ENCODE measurements around the gene SMARCC1. TPM values are rescaled to one million over a fixed set of nuclear protein-coding genes. Genes with fewer than 3 reads are reported as not detected.

Gene SMARCC1
- total and polyA plus RNA-seq, 2 of the 4 experiments (the other 2 are of a cell fraction) = 18.6 to 39.6 TPM

DNA sequence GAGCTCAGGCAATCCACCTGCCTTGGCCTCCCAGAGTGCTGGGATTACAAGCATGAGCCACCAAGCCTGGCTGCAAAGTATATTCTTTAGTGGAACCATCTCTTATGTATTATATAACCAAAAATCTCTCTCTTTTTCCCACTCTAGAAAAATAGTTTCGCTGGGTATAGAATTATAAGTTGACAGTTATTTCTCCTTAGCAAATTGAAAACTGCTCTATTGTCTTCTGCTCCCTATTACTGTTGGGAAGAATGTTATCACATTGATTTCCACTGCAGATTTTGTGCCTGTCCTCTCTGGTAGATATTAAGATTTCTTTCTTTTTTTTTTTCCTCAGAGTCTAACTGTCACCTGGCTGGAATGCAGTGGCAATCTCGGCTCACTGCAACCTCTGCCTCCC, 11.0 kb upstream of the SMARCC1 start:
- dilution Hi-C loops (cut with HindIII; ENCODE audit: low sequenced_read_pairs, unreplicated experiment) = no loop called here
- Histone ChIP-seq H3K18ac (ENCODE audit: low read depth, low read length) (no peak overlapping the region), H3K9me3 (ENCODE audit: control insufficient read depth, insufficient read depth, low read length) (peaks cover 5% of the 10 kb centered on the region), H3K9ac (ENCODE audit: low read depth, low read length) (no peak overlapping the region), H3K36me3 (ENCODE audit: control insufficient read depth, insufficient read depth, low read length) (no peaks in the 10 kb centered on the region), H3K4me3 (ENCODE audit: insufficient read depth, low read depth, low read length) (no peak overlapping the region), H3K9me1 (ENCODE audit: insufficient read depth, low read length) (no peaks in the 10 kb centered on the region), H2BK15ac (ENCODE audit: low read depth, low read length) (no peak overlapping the region), H3K4ac (ENCODE audit: low read depth, low read length) (no peak overlapping the region), H3K56ac (ENCODE audit: extremely low read depth, insufficient read depth, low read length) (no peak overlapping the region), H3K27ac (ENCODE audit: insufficient read depth, low read length) (no peak overlapping the region), H4K20me1 (ENCODE audit: insufficient read depth, low read length) (no peaks in the 10 kb centered on the region), H4K91ac (ENCODE audit: insufficient read depth, low read depth, low read length) (no peak overlapping the region), H4K5ac (ENCODE audit: low read depth, low read length) (no peak overlapping the region), H2BK20ac (ENCODE audit: low read depth, low read length) (no peak overlapping the region), H2AK5ac (ENCODE audit: low read depth, low read length) (no peak overlapping the region), H3K79me1 (ENCODE audit: low read depth in 1 of 2, low read length in 2 of 2) (no peaks in the 10 kb centered on the region), H4K8ac (ENCODE audit: low read depth in 2 of 2, low read length in 2 of 2) (no peak overlapping the region), H3K27me3 (ENCODE audit: control insufficient read depth, insufficient read depth, low read length) (no peaks in the 10 kb centered on the region), H3K23ac (ENCODE audit: low read depth, low read length) (no peak overlapping the region), H2AK9ac (replicated peaks; ENCODE audit: low read depth, low read length, poor library complexity) (no peak overlapping the region), H2BK120ac (ENCODE audit: low read depth, low read length) (no peak overlapping the region), H3K4me2 (ENCODE audit: low read depth, low read length) (no peak overlapping the region), H3K4me1 (ENCODE audit: control insufficient read depth, insufficient read depth, low read length) (no peaks in the 10 kb centered on the region; the same call in 1 of the 2 replicates), H3K14ac (replicated peaks; ENCODE audit: low read depth, low read length) (no peak overlapping the region), H2AFZ (replicated peaks; ENCODE audit: low read length, poor library complexity) (no peak overlapping the region), H2BK5ac (ENCODE audit: low read depth, low read length, poor library complexity, severe bottlenecking) (no peak overlapping the region)
- intact Hi-C loops (cut with micrococcal nuclease) = no loop called here
- ATAC-seq (ENCODE audit: low read depth) (no peak), DNase-seq (no peak)
- no TSS peak for BruUV-seq (replicated peaks)
- ChIA-PET POLR2A (ENCODE audit: unreplicated experiment) (no interaction called here), CTCF (no interaction called here)
- WGBS, 2 experiments (ENCODE audit: extremely low coverage in 2 of 2, insufficient read length in 1 of 2) = no CpG with 5 or more reads among the region's 2 CpGs
- TF ChIP-seq CEBPB (IDR thresholded peaks at IDR 0.05; ENCODE audit: low read depth, low read length) (no peak), MAFK (IDR thresholded peaks at IDR 0.05; ENCODE audit: low read depth, low read length) (no peak), RCOR1 (IDR thresholded peaks at IDR 0.05; ENCODE audit: insufficient replicate concordance, low read length) (no peak), RFX5 (IDR thresholded peaks at IDR 0.05; ENCODE audit: low read depth, low read length) (no peak), BHLHE40 (IDR thresholded peaks at IDR 0.05; ENCODE audit: low read depth, low read length) (no peak)
- in situ Hi-C loops (cut with MboI; ENCODE audit: low sequenced_read_pairs) = no loop called here
